NT2/D1 (cell line): ENCODE data around the gene CNRIP1.
"Not testable (repeated sequence)": the region's sequence is repeated elsewhere in the genome, so short reads cannot be mapped to it uniquely, and the experiment has no call there.

Experiments used
- DNase-seq: peaks from one replicate; pipeline ENCODE4 v3.0.0-alpha.2; 2011; ENCODE audit warnings: low read depth, low spot score
- H3K27me3 ChIP-seq: 2 replicates; pipeline ENCODE4 v1.6.0; 2011; ENCODE audit warnings: mild to moderate bottlenecking; ENCODE audit not compliant: insufficient read length, insufficient read depth
- H3K36me3 ChIP-seq: 2 replicates; pipeline ENCODE4 v1.6.1; 2011; ENCODE audit warnings: mild to moderate bottlenecking, low read length, mixed read lengths; ENCODE audit not compliant: insufficient read depth, insufficient read length
- H3K4me1 ChIP-seq: 2 replicates; pipeline ENCODE4 v1.5.1; 2011; ENCODE audit not compliant: insufficient read depth, insufficient read length
- H3K4me3 ChIP-seq: 2 replicates; pipeline ENCODE4 v1.5.1; 2011; ENCODE audit warnings: low read depth; ENCODE audit not compliant: insufficient read length
- H3K9ac ChIP-seq: 2 replicates; pipeline ENCODE4 v1.6.0; 2011; ENCODE audit warnings: low read depth; ENCODE audit not compliant: insufficient read length
- H3K9me3 ChIP-seq: 2 replicates; pipeline ENCODE4 v1.5.1; 2011; ENCODE audit warnings: mild to moderate bottlenecking, low read length; ENCODE audit not compliant: insufficient read depth
- SUZ12 ChIP-seq: IDR thresholded peaks from 2 replicates; pipeline ENCODE4 v1.6.1; 2011; ENCODE audit not compliant: insufficient read length, insufficient read depth; ENCODE audit errors: extremely low read depth
- YY1 ChIP-seq: IDR thresholded peaks from 2 replicates; pipeline ENCODE4 v1.6.1; 2011; ENCODE audit not compliant: insufficient read length, insufficient read depth
- ZNF274 ChIP-seq: IDR thresholded peaks from 2 replicates; pipeline ENCODE4 v1.6.1; 2011; ENCODE audit warnings: mild to moderate bottlenecking, low read depth, low read length

Gene CNRIP1

GRCh38 chr2:68362749-68363148, 43.0 kb upstream of the CNRIP1 start:
- Histone ChIP-seq H3K4me1 (peaks cover 2% of the 10 kb centered on the region), H3K9me3 (no peaks in the 10 kb centered on the region), H3K36me3 (no peaks in the 10 kb centered on the region), H3K4me3 (no peak overlapping the region), H3K27me3 (no peaks in the 10 kb centered on the region), H3K9ac (no peak overlapping the region)
- DNase-seq = no peak
- TF ChIP-seq SUZ12 = no peak
- TF ChIP-seq YY1 = no peak
- TF ChIP-seq ZNF274 = no peak

GRCh38 chr2:68362069-68362468, 42.3 kb upstream of the CNRIP1 start:
- H3K4me1 ChIP-seq = peaks cover 2% of the 10 kb centered on the region
- H3K4me3 ChIP-seq = no peak overlapping the region
- H3K9ac ChIP-seq = no peak overlapping the region
- DNase-seq = peak; percentile 70
- H3K27me3 ChIP-seq = no peaks in the 10 kb centered on the region
- H3K36me3 ChIP-seq = no peaks in the 10 kb centered on the region
- H3K9me3 ChIP-seq = no peaks in the 10 kb centered on the region
- TF ChIP-seq SUZ12 = no peak
- no peak for TF ChIP-seq YY1
- TF ChIP-seq ZNF274 = no peak

GRCh38 chr2:68359889-68360288, 40.1 kb upstream of the CNRIP1 start:
- peaks cover 2% of the 10 kb centered on the region for H3K4me1 ChIP-seq
- H3K27me3 ChIP-seq = no peaks in the 10 kb centered on the region

GRCh38 chr2:68357605-68358337, 38.0 kb upstream of the CNRIP1 start:
- no peak overlapping the region for H3K4me3 ChIP-seq
- peaks cover 2% of the 10 kb centered on the region for H3K4me1 ChIP-seq
- H3K36me3 ChIP-seq = no peaks in the 10 kb centered on the region
- no peak overlapping the region for H3K9ac ChIP-seq
- no peak for TF ChIP-seq SUZ12
- TF ChIP-seq ZNF274 = no peak
- TF ChIP-seq YY1 = no peak
- H3K9me3 ChIP-seq = no peaks in the 10 kb centered on the region
- DNase-seq = peak; percentile 22
- no peaks in the 10 kb centered on the region for H3K27me3 ChIP-seq

More at GRCh38 chr2:68359889-68360288, 40.1 kb upstream of the CNRIP1 start:
- TF ChIP-seq ZNF274 (no peak), SUZ12 (no peak), YY1 (no peak)
- Histone ChIP-seq H3K36me3 (no peaks in the 10 kb centered on the region), H3K9me3 (no peaks in the 10 kb centered on the region), H3K4me3 (no peak overlapping the region), H3K9ac (no peak overlapping the region)
- DNase-seq = no peak

GRCh38 chr2:68356599-68357239, 37.0 kb upstream of the CNRIP1 start:
- no peak overlapping the region for H3K9ac ChIP-seq

GRCh38 chr2:68352651-68353391, 33.1 kb upstream of the CNRIP1 start:
- Histone ChIP-seq H3K4me1 (peaks cover under 1% of the 10 kb centered on the region), H3K9ac (no peak overlapping the region), H3K36me3 (no peaks in the 10 kb centered on the region), H3K9me3 (no peaks in the 10 kb centered on the region), H3K27me3 (no peaks in the 10 kb centered on the region), H3K4me3 (no peak overlapping the region)
- TF ChIP-seq SUZ12 (no peak), ZNF274 (no peak), YY1 (no peak)
- DNase-seq = no peak

More at GRCh38 chr2:68356599-68357239, 37.0 kb upstream of the CNRIP1 start:
- H3K4me1 ChIP-seq = peaks cover 2% of the 10 kb centered on the region
- no peak overlapping the region for H3K4me3 ChIP-seq
- H3K27me3 ChIP-seq = no peaks in the 10 kb centered on the region
- H3K36me3 ChIP-seq = no peaks in the 10 kb centered on the region
- no peak for DNase-seq
- no peaks in the 10 kb centered on the region for H3K9me3 ChIP-seq
- TF ChIP-seq ZNF274 = no peak
- no peak for TF ChIP-seq SUZ12
- no peak for TF ChIP-seq YY1

GRCh38 chr2:68351997-68352396, 32.2 kb upstream of the CNRIP1 start:
- DNase-seq = no peak
- Histone ChIP-seq H3K9me3 (no peaks in the 10 kb centered on the region), H3K4me3 (no peak overlapping the region), H3K36me3 (no peaks in the 10 kb centered on the region), H3K4me1 (no peaks in the 10 kb centered on the region), H3K27me3 (no peaks in the 10 kb centered on the region), H3K9ac (no peak overlapping the region)
- TF ChIP-seq ZNF274 = no peak
- TF ChIP-seq SUZ12 = no peak
- no peak for TF ChIP-seq YY1

- H3K27me3 ChIP-seq, H3K9ac ChIP-seq, H3K9me3 ChIP-seq, H3K4me3 ChIP-seq, H3K4me1 ChIP-seq, DNase-seq, H3K36me3 ChIP-seq: not testable (repeated sequence)
These were observed 29.3 kb upstream of the CNRIP1 start for GRCh38 chr2:68349091-68349490.
